Ascending aorta (tissue), 2 donors: Measurements from ENCODE around the gene LAX1. TPM values are rescaled to one million over a fixed set of nuclear protein-coding genes. Genes with fewer than 3 reads are reported as not detected.

Experiments
- DNase-seq, 2 donors: peaks; one replicate each; pipeline ENCODE4 v3.0.0-alpha.2; 2019; ENCODE audit warnings: low spot score in 2 of 2
- H3K27ac ChIP-seq, 2 donors: fragments of 200-600 bp; sonication (generic); one replicate each; pipeline ENCODE4 v1.5.1; 2016 to 2017; ENCODE audit warnings: mild to moderate bottlenecking in 1 of 2
- H3K27me3 ChIP-seq: fragments of 200-600 bp; sonication (generic); one replicate; pipeline ENCODE4 v1.5.1; 2017
- H3K36me3 ChIP-seq, 2 donors: fragments of 200-600 bp; sonication (generic); one replicate each; pipeline ENCODE4 v1.5.1; 2016
- H3K4me1 ChIP-seq, 2 donors: fragments of 200-600 bp; sonication (generic); one replicate each; pipeline ENCODE4 v1.5.1; 2016 to 2017; ENCODE audit warnings: mild to moderate bottlenecking in 1 of 2
- H3K4me3 ChIP-seq, 2 donors: fragments of 200-600 bp; sonication (generic); one replicate each; pipeline ENCODE4 v1.5.1; 2016 to 2017; ENCODE audit warnings: mild to moderate bottlenecking in 1 of 2
- H3K9me3 ChIP-seq, 2 donors: fragments of 200-600 bp; sonication (generic); one replicate each; pipeline ENCODE4 v1.5.1; 2016
- intact Hi-C: fragments of 100-400 bp; cut with DNase I; formaldehyde crosslinking; loops from one replicate; pipeline ENCODE4 v1.15.1; 2023
- total RNA-seq: library from RNA; depleted of rRNA; stranded (reverse); fragments of >200 nt; gene quantifications from one replicate; pipeline ENCODE4 v1.1.0, GENCODE V29; 2016
- TF ChIP-seq, protein P1 (sequence below), 3 experiments: fragments of 200-600 bp in 2 of 3; fragments of 450-650 bp in 1 of 3; sonication (generic) in 2 of 3; IDR thresholded peaks; one replicate each; pipeline ENCODE4 v1.5.1; 2016 to 2019; ENCODE audit warnings: antibody characterized with exemption in 3 of 3, mild to moderate bottlenecking in 1 of 3, moderate library complexity in 1 of 3

Gene LAX1
- total RNA-seq, 1 donor from 2014 or later = not detected

- TF ChIP-seq, protein P1, sequence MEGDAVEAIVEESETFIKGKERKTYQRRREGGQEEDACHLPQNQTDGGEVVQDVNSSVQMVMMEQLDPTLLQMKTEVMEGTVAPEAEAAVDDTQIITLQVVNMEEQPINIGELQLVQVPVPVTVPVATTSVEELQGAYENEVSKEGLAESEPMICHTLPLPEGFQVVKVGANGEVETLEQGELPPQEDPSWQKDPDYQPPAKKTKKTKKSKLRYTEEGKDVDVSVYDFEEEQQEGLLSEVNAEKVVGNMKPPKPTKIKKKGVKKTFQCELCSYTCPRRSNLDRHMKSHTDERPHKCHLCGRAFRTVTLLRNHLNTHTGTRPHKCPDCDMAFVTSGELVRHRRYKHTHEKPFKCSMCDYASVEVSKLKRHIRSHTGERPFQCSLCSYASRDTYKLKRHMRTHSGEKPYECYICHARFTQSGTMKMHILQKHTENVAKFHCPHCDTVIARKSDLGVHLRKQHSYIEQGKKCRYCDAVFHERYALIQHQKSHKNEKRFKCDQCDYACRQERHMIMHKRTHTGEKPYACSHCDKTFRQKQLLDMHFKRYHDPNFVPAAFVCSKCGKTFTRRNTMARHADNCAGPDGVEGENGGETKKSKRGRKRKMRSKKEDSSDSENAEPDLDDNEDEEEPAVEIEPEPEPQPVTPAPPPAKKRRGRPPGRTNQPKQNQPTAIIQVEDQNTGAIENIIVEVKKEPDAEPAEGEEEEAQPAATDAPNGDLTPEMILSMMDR (IDR thresholded peaks at IDR 0.05) = no peak
- intact Hi-C loops = loop anchor here (1.0 to 10.0 kb wide), 6 partner anchors 26 to 712 kb away; partner anchors contain the start of gene ATP2B4
- Histone ChIP-seq H3K4me1 (peaks cover 9 to 38% of the 10 kb centered on the region in 2 donors), H3K4me3 (peak within 1 kb of the TSS; percentile 82 to 92), H3K27me3 (no peaks in the 10 kb centered on the region), H3K9me3 (no peaks in the 10 kb centered on the region), H3K36me3 (peaks cover 4 to 8% of the 10 kb centered on the region in 2 donors), H3K27ac (peak within 1 kb of the TSS; percentile 96 to 98)
- peak; percentile 97 to 100 for DNase-seq
Observed at GRCh38 chr1:203795441-203796235, 30.7 kb downstream of the LAX1 start, which contains the start of the genes ZBED6 and ZC3H11A. Gene ZBED6, plus strand, starts transcription at chr1:203795623. Its CDS starts 1,900 bp downstream, at chr1:203797523. Gene ZC3H11A, plus strand, starts transcription at chr1:203795623. Its CDS starts 21,448 bp downstream, at chr1:203817071.

DNA sequence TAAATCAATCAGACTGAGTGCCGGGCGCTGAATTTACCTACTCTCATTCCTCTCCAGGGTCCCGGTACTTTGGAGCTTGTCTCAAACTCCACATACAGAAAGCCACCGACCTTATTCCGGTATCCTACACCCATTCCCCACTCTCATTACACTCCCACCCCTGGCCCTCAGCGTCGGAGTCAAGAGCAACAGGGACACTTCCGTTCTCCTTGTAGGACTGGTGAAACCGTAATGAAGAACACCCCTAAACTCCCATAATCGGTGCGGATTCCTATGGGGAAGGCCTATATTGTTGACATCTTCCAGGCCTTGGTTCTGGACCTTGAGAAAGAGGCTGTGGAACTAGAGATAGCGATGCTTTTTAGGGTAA is 31.2 kb downstream of the LAX1 start:
- TF ChIP-seq, protein P1 (IDR thresholded peaks at IDR 0.05) = no peak
- Histone ChIP-seq H3K27ac (peak overlapping the region; percentile 96 to 98), H3K9me3 (no peaks in the 10 kb centered on the region), H3K27me3 (no peaks in the 10 kb centered on the region), H3K36me3 (peaks cover 4 to 8% of the 10 kb centered on the region in 2 donors), H3K4me3 (peak overlapping the region; percentile 82 to 92), H3K4me1 (peaks cover 9 to 38% of the 10 kb centered on the region in 2 donors)
- intact Hi-C loops = loop anchor here (5.0 to 10.0 kb wide), 5 partner anchors 61 to 711 kb away; partner anchors contain the start of gene ATP2B4
- DNase-seq = peak in 1 of 2 donors; percentile 68

- TF ChIP-seq, protein P1 (IDR thresholded peaks at IDR 0.05) = no peak
- Histone ChIP-seq H3K9me3 (no peaks in the 10 kb centered on the region), H3K36me3 (peaks cover 4 to 8% of the 10 kb centered on the region in 2 donors), H3K4me3 (peak overlapping the region; percentile 82 to 92), H3K27ac (peak overlapping the region in 1 of 2 donors; percentile 96), H3K27me3 (no peaks in the 10 kb centered on the region), H3K4me1 (peaks cover 9 to 41% of the 10 kb centered on the region in 2 donors)
- no peak for DNase-seq
- intact Hi-C loops = loop anchor here (5.0 to 10.0 kb wide), 5 partner anchors 60 to 710 kb away; partner anchors contain the start of gene ATP2B4
Observed at GRCh38 chr1:203797216-203797615, 32.2 kb downstream of the LAX1 start.

DNA sequence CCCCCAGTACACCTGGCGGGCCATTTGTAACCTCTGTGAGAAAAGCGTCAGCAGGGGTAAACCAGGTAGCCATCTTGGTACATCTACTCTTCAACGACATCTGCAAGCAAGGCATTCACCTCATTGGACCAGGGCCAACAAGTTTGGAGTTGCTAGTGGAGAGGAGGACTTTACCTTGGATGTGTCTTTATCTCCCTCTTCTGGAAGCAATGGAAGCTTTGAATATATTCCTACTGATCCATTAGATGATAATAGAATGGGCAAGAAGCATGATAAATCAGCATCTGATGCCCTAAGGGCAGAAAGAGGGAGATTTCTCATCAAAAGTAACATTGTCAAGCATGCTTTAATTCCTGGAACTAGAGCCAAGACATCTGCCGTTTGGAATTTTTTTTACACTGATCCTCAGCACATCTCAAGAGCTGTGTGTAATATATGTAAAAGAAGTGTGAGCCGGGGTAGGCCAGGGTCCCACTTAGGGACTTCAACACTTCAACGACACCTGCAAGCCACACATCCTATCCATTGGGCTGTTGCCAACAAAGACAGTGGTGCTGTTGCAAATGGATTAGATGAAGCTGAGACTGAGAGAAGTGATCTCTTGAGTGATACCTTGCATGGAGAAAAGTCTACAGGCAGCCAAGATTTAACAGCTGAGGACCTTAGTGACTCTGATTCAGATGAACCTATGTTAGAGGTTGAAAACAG is 33.1 kb downstream of the LAX1 start:
- DNase-seq = no peak
- Histone ChIP-seq H3K4me3 (peak overlapping the region in 1 of 2 donors; percentile 82), H3K27me3 (no peaks in the 10 kb centered on the region), H3K36me3 (peaks cover 4 to 12% of the 10 kb centered on the region in 2 donors), H3K4me1 (peaks cover 9 to 41% of the 10 kb centered on the region in 2 donors), H3K9me3 (no peaks in the 10 kb centered on the region), H3K27ac (no peak overlapping the region)
- TF ChIP-seq, protein P1 (IDR thresholded peaks at IDR 0.05) = no peak
- intact Hi-C loops = loop anchor here (5.0 to 10.0 kb wide), 5 partner anchors 59 to 709 kb away; partner anchors contain the start of gene ATP2B4

GRCh38 chr1:203799157-203799556 is 34.2 kb downstream of the LAX1 start:
- no peaks in the 10 kb centered on the region for H3K9me3 ChIP-seq
- H3K4me1 ChIP-seq = peaks cover 9 to 41% of the 10 kb centered on the region in 2 donors
- no peak overlapping the region for H3K4me3 ChIP-seq
- H3K27ac ChIP-seq = no peak overlapping the region
- no peak for DNase-seq
- intact Hi-C loops = loop anchor here (5.0 to 10.0 kb wide), 5 partner anchors 58 to 708 kb away; partner anchors contain the start of gene ATP2B4
- H3K36me3 ChIP-seq = peaks cover 7 to 18% of the 10 kb centered on the region in 2 donors
- no peaks in the 10 kb centered on the region for H3K27me3 ChIP-seq
- TF ChIP-seq, protein P1 (IDR thresholded peaks at IDR 0.05) = no peak
